Stimulated activated CD8-positive, alpha-beta memory T cell treated with anti-CD3 and anti-CD28 coated beads, Interleukin-12 subunit alpha, Interleukin-12 subunit beta, amount 100 ng/mL, for 4 hours (primary cell): ENCODE measurements around the gene SBF2.
"Not testable (repeated sequence)": the region's sequence is repeated elsewhere in the genome, so short reads cannot be mapped to it uniquely, and the experiment has no call there.

Source experiments
- DNase-seq: peaks from one replicate; pipeline ENCODE4 v3.0.0-alpha.2; 2020; ENCODE audit warnings: low read depth

The SBF2 gene

DNA sequence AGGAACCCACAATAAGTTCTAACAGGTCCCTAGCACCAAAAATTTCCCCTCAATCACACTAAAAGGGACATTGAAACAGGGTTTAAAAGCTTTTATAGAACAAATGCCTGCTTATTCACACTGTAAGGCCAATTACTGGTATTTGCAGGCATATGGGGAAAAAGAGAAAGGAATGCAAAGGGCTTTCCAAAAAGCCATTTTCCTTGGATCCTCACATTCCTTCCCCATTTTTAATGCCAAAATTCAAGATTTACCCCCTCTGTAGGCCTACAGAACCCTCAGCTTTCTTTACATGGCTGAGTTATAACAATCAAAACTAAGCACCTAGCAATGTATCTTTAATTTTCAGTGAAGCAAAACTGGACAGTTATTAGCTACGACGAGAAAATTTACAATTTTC, 102.0 kb downstream of the SBF2 start:
- no peak for DNase-seq

GRCh38 chr11:10181811-10182210, 112.2 kb downstream of the SBF2 start:
- DNase-seq: no peak

DNA sequence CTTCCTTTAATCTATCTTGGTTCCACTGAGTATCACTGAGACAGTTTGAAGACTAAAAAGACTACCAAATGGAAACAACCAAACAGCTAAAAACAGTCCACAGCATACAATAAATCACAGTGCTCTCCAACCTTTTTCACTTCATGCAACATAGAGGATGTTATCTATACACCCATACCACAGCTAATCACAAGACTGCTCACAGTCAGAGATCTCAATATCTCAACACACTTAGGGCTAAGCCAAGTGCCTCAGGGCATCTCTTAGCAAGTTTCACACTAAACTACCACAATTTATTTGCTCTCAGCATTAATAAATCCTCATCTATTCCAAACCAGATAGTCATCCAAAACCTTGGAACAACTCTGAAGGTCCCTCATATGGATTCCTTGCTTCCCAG, 129.4 kb downstream of the SBF2 start:
- no peak for DNase-seq

GRCh38 chr11:10162222-10162621, 131.8 kb downstream of the SBF2 start:
- DNase-seq: no peak

DNA sequence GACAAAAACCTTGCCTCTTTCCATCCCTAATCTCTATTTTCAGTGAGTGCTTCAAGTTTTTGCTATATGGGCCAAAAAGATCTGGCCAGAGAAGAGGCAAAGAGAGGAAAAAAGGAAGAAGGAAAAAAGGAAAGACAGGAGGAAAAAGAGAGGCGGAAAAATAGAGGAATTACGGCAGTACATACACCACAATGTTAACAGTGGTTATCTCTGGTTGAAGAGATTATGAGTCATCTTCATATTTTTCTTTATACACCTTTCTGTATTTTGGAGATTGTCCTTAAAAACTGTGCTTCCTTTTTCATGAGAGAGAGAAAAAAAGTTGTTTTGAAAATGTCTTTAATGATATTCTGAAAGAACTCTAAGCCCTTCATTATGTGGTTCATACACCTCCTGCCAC, 133.7 kb downstream of the SBF2 start:
- no peak for DNase-seq

DNA sequence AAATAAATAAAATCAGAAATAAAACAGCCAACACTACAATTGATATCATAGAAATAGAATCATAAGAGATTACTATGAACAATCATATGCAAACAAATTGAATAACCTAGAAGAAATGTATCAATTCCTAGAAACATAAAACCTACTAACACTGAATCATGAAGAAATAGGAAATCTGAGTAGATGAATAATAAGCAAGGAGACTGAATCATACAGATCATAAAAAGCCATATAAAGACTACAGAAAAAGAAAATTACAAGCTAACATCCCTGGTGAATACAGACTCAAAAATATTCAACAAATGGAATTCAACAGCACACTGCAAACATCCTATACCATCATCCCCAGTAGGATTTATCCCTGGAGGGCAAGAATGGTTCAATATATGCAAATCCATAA, 135.6 kb downstream of the SBF2 start:
- no peak for DNase-seq

GRCh38 chr11:10155793-10156490, 138.1 kb downstream of the SBF2 start:
- no peak for DNase-seq

- no peak for DNase-seq
Measured at GRCh38 chr11:10150800-10151199, 143.2 kb downstream of the SBF2 start.

DNA sequence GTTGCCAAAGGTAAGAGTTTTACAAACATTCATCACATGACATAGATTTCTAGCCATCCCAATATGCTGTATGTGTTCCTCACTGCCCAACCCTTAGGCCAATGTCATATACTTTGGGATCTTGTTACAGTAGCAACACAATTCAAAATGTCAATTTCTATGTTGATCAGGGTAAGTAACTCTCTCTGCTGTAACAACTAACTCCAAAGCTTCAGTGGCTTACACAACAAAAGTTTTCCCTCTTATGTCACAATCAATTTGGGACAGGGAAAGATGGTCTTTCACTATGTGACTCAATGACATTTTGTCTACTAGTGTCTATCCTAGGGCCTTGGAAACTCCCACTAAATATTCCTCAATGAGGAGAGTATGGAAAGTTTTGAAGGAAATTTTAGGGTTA, 144.5 kb downstream of the SBF2 start:
- no peak for DNase-seq

DNA sequence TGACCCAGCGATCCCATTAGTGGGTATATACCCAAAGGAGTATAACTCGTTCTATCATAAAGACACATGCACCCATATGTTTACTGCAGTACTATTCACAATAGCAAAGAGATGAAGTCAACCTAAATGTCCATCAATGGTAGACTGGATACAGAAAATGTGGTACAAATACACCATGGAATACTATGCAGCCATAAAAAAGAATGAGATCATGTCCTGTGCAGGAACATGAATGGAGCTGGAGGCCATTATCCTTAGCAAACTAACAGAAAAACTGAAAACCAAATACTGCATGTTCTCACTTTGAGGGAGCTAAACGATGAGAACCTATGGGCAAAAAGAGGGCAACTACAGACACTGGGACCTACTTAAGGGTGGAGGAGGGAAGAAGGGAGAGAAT, 146.8 kb downstream of the SBF2 start:
- no peak for DNase-seq

DNA sequence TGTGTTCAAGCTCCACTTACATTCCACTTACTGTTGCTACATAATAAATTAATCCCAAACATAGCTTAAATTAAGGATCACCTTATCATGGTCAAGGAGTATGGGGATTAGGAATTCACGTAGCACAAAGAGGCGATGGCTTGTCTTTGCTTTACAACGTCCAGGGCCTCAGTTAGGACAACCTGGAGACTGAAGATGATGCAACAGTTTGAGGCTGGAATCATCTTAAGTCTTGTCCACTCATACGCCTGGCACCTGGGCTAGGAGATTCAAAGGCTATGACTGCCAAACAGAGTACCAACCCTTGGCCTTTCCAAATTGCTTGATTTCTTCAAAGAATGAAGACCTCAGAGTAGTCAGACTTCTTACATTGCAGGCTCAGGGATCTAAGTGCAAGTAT, 149.1 kb downstream of the SBF2 start:
- DNase-seq: no peak

- no peak for DNase-seq
Measured at GRCh38 chr11:10139656-10140055, 154.4 kb downstream of the SBF2 start.

DNA sequence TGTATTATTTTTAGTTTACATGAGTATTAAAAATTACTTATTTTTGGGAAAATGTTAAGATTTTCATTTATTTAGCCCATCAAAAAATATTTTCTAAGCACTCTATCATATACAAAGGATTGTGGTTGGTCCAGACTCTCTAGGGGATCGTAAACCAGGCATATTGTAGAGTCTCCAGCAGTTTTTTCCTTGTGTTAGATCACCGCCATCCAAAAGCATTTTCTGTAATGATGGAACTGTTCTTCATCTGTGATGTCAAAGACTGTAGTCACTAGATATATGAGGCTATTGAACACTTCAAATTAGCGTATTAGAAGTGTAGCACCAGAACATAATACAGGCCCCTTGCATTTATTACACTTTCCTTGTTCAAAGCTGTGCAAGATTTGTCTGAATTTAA, 154.9 kb downstream of the SBF2 start:
- DNase-seq: no peak

GRCh38 chr11:10134975-10135481, 159.0 kb downstream of the SBF2 start:
- DNase-seq: no peak

GRCh38 chr11:10134226-10134625, 159.8 kb downstream of the SBF2 start:
- DNase-seq: not testable (repeated sequence)

- not testable (repeated sequence) for DNase-seq
Measured at GRCh38 chr11:10133251-10133650, 160.8 kb downstream of the SBF2 start.

GRCh38 chr11:10130875-10131274, 163.1 kb downstream of the SBF2 start:
- no peak for DNase-seq

- not testable (repeated sequence) for DNase-seq
Measured at GRCh38 chr11:10129184-10129583, 164.8 kb downstream of the SBF2 start.

DNA sequence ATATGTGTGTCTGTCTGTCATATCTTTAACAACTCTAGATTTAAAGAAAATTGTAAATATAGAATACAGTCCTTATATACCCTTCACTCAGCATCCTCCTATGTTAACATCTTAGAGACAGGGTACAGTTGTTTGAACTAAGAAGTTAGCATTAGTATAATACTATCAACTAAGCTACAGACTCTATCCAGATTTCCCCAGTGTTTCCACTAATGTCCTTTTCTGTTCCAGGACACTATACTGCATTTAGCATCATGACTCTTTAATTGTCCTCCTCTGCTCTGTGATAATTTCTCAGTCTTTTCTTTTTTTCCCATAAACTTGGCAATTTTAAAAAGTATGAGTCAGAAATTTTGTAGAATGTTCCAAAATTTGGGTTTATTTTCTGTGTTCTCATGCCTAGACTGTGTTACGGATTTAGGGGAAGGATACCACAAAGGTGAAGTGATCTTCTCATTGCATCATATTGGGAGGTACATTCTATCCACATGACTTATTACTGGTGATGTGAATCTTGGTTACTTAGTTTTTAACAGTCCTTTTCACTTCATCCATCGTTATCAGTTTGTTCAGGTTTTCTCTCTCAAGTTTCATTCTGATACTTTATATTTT, 168.4 kb downstream of the SBF2 start:
- no peak for DNase-seq

DNA sequence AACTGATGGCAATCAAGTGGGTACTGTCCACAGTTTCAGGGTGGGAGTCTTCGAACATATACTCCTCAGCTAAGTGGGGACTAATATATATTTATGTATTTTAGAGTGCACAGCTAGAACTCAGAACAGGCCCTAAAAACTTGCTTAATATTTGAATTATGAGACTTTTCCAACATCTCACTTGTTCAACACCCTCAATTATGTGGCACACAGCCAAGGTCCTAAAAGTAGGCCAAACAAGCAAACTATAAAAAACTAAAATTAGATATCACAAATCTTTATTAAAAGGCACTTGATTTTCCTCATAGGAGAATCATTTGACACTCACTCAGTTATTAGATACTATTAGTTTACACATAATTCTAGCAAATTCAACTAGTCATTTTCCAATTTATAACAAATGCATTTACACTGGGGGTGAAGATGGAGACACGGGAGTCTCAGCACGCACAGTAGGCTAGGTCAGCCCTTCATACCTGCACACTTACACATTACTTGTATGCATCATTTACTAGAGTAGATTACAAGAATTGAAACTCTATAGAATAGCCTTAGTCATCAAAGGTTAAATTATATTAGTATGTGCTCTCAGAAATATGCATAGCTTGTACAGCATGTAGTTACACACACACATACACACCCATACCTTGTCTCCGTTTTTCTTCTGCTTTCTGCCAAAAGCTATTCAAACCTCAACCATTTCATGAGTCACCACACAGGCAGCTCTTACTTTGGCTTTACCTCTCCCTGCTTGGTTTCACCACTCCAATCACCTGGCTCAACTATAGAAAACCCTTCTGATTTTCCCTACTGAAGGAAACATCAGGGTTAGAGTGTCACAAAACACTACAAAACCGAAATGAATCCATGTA, 171.5 kb downstream of the SBF2 start:
- no peak for DNase-seq

DNA sequence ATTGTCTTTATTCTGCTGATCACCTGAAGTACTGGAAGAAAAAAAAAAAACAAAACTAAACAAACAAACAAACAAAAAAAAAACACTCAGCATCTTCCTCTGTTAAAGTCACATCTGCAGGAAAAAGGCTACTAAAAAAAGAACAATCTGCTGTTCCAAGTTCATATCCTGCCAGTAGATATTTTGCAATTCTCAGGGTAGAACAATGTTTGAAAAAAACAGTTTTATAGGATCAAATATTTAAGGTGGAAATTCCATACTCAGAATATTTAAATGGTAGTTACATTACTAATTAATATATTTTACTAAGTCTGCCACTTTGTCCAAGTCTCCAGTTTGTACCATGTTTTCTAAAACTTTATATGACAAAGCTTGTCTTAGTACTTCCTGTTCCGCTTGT, 175.2 kb downstream of the SBF2 start:
- DNase-seq: no peak

DNA sequence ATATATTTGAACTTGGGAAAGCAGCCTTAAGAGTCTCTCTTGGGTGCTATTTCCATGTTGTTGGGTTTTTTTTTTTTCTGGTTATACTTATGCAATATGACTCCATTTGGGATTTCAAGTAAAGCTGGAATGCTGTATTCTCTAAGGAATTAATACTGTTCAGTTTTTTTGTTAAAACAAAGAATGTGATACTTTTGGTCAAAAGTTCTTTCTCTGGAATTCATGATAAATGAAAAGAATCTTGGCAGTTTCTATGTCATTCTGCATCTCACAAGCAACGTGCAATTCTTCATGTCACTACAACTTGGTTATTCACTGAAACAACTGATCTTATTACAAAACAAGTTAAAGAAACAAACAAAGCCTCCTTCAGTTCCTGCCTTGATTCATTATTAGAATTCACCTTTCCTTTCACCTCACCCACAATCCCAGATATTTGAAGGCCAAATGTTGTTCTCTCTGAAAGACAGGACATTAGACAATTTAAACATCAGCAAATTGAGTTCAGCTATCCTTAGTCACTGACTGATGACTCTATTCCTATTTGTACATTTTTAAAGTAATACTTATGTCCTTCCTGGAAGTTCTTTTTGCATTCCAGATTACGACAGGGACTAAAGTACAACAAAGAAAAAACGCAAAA, 176.2 kb downstream of the SBF2 start:
- DNase-seq: no peak
